Stimulated activated CD4-positive, alpha-beta T cell treated with anti-CD3 and anti-CD28 coated beads, Interleukin-4, amount 100 ng/mL, for 4 hours (primary cell): ENCODE data around the gene TMEM204.

ENCODE experiments used
- DNase-seq, 2 experiments: peaks; one replicate each; pipeline ENCODE4 v3.0.0-alpha.2; 2020

The TMEM204 gene

DNA sequence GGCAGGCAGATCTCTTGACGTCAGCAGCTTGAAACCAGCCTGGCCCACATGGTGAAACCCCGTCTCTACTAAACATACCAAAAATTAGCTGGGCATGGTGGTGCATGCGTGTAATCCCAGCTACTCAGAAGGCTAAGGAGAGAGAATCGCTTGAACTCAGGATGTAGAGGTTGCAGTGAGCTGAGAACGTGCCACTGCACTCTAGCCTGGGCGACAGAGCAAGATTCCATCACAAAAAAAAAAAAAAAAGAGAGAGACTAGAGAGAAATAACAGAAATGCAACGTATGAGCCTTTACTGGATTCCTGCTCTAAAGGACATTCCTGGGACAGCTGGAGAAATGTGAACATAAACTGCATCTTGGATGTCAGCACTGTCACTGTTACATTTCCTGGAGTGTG, 67.6 kb downstream of the TMEM204 start:
- no peak for DNase-seq

DNA sequence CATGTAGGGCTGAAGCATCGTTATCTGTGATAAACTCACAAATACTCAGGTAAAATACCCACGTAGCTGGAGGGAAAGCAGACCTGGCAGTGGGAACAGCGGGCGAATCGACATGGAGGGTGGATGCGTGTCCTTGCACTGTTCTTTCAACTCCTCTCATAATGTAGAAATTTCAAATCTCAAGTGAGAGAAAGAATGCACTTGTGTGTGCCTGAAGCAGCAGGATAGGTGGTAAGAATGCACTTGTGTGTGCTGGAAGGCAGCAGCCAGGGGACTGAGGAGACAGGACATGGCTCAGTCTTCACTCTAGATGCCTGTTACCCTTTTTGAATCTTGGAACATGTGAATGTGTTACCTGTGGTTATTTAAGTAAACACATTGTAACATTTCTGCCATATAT, 68.0 kb downstream of the TMEM204 start:
- DNase-seq: no peak

- DNase-seq: no peak
These were observed 68.8 kb downstream of the TMEM204 start for GRCh38 chr16:1602285-1602684.
